ENCODE results near the gene P4HB.

The P4HB gene

DNA sequence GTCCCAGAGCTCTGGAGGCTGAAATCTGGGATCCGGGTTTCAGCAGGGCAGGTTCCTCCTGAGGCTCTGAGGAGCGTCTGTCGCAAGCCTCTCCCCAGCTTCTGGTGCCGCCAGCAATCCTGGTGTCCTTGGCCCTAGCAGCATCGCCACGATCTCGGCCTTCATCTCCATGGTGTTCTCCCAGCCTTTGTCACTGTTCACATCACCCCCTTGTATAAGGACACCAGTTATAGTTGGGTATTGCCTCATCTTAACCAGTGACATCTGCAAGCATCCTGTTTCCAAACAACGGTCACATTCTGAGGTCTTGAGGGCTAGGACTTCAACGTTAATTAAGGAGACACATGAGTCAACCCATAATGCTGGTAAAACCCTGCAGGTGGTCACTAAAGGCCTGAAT, 22.7 kb downstream of the P4HB start:
- TF ChIP-seq CTCF (IDR thresholded peaks at IDR 0.05): no peak
- DNase-seq (ENCODE audit: low spot score): no peak
- Histone ChIP-seq H3K27ac (no peak overlapping the region), H3K4me3 (no peak overlapping the region)

GRCh38 chr17:81834831-81835267, 25.5 kb downstream of the P4HB start, which contains the start of gene PPP1R27:
Gene PPP1R27, minus strand, starts transcription at chr17:81835050. Its CDS starts 97 bp downstream, at chr17:81834953.
- no peak within 1 kb of the TSS for H3K27ac ChIP-seq
- no peak for TF ChIP-seq CTCF (IDR thresholded peaks at IDR 0.05)
- H3K4me3 ChIP-seq: peak within 1 kb of the TSS; percentile 91
- DNase-seq (ENCODE audit: low spot score): no peak

DNA sequence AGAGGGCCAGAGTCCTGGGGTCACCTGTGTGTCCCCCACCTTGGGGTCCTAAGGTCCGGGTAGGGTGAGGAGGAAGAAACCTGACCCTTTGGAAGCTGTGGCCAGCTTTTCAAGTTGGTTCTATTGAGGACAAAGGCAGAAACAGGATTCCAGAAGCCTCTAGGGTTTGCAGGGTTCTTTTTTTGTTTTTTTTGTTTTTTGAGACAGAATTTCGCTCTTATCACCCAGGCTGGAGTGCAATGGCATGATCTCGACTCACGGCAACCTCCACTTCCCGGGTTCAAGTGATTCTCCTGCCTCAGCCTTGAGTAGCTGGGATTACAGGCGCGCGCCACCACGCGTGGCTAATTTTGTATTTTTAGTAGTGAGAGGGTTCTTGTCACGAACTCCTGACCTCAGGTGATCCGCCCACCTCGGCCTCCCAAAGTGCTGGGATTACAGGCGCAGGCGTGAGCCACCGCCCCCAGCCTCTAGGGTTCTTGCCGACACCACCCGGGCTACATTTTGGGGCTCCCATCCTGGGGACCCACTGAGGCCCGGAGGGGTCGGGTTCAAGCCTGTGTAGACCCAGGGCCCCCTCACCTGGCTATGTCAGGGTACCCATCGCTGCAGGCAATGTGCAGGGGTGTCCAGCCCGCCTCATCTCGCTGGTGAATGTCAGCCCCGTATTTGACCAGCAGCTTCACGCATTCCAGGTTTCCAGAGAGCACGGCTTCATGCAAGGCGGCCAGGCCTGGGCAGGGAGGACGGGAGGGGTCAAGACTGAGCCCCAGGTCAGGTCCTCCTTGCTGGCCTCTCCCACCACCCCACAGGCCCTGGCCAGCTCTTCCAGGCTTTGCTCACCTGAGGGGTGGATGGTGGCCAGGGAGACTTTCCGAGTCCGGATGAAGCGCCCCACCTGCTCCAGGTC, 26.2 kb downstream of the P4HB start:
- H3K4me3 ChIP-seq: peak overlapping the region; percentile 91
- no peak for DNase-seq (ENCODE audit: low spot score)
- H3K27ac ChIP-seq: peak overlapping the region; percentile 81 to 94
- TF ChIP-seq CTCF (IDR thresholded peaks at IDR 0.05): no peak

DNA sequence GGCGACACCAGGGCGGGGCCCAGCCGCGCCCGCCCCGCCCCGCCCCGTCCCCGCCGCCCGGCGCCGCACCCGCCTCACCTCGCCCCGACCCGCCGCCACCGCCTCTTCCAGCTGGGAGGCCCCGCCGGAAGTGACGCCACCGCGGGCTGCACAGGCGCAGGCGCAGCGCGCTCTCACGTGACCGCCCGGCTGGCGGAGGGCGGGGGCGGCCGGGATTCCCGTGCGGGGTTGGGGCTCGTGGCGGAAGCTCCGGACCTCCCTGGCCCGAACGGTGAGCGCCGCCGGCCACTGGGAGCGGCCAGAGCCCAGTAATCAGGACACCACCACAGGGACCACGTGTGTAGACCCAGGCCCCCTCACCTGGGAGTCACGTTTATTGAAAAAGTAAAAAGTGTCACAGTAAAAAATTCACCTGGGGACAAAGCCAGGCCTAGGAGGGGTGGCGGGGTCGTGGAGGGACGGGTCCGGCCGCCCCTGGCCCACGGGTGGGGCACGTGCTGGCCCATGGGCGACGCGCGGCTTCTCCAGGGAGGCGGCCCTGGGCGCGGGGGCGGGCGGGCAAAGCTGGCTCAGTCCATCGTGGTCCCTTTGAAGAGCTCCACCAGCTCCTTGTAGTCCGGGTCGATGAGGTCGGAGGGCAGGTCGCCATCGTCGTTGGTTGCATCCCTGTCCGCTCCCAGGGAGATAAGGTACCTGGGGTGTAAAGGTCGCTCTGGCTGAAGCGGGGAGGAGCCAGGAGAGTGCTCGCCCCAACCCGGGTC, 27.0 kb downstream of the P4HB start, which contains the start of gene MCRIP1:
MCRIP1 (minus strand) TSS at position 132 of the 761 bp plus-strand sequence. CDS start 8,785 bp downstream, outside the sequence.
- Histone ChIP-seq H3K4me3 (peak within 1 kb of the TSS; percentile 91), H3K27ac (peak within 1 kb of the TSS; percentile 93 to 94)
- TF ChIP-seq CTCF (IDR thresholded peaks at IDR 0.05): no peak
- DNase-seq (ENCODE audit: low spot score): peak; percentile 96

DNA sequence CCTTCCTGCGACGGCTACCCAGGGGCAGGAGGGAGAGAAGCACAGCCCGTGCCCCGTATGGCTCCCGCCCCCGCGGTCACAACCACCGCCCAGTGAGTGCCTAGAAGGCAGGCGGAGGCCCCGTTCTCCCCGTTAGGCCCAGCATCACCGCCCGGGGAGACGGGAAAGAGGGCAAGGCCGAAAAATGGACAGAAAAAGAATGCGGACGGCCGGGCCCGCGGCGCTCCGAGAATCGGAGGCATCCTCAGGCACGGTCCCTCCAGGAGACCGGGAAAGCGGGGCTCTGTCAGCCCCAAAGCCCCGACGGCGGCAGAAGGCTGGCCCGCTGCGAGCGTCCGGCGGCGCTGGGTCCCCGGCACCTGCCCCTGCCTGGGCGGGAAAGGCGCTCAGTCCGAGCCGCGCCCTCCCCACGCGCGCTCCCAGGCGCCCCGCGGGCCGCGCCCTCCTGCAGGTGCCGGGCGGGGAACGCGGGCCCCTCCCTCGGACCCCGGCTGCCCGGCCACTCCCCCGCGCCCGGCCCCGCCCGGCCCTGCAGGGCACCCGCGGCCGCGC, 27.7 kb downstream of the P4HB start:
- peak; percentile 81 for DNase-seq (ENCODE audit: low spot score)
- Histone ChIP-seq H3K27ac (peak overlapping the region; percentile 93 to 94), H3K4me3 (peak overlapping the region; percentile 91)
- TF ChIP-seq CTCF (IDR thresholded peaks at IDR 0.05): no peak

DNA sequence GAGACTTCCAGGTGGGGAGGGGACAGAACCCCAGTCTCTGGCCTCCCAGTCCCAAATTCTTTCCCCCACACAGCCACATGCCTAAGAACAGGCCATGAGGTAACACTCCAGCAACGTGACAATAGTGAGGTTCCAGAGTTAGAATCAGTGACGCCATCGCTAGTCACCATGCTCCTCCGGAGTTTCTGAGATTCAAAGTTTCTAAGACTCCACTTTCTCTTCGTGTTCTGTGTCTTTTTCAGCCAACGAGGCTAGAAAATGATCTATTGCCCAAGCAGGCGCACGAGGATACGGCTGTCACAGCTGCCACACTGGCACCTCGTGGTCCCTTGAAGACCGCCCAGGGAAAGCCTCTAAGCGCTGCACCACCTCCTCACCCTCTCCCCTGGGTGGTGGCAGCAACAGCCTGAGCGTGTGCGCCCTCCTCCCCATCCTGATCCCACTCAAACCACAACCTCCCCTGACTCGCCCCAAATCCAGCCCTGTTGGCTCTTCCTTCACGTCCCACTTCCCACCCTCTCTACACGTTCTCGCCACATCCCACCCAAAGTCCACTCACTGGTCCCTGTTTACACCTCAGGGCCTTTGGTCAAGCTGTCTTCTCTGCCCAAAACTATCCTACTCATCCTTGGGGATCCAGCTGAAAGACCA, 28.3 kb downstream of the P4HB start:
- DNase-seq (ENCODE audit: low spot score): no peak
- Histone ChIP-seq H3K4me3 (peak overlapping the region; percentile 91), H3K27ac (peak overlapping the region; percentile 93 to 94)
- TF ChIP-seq CTCF (IDR thresholded peaks at IDR 0.05): no peak
